HG03354 (cell line): ENCODE measurements around the gene RGS12.
"Not testable (repeated sequence)": the region's sequence is repeated elsewhere in the genome, so short reads cannot be mapped to it uniquely, and the experiment has no call there.

Experiments used
- ATAC-seq: cut with Tn5 transposase; IDR thresholded peaks from one replicate; pipeline ENCODE4 v1.9.1; 2021; ENCODE audit warnings: mild to moderate bottlenecking; ENCODE audit not compliant: unreplicated experiment, poor library complexity, severe bottlenecking

RGS12 gene

GRCh38 chr4:3294401-3295241, 1.8 kb downstream of the RGS12 start:
- ATAC-seq, result no peak

- no peak for ATAC-seq
Measured at GRCh38 chr4:3295837-3296624, 3.2 kb downstream of the RGS12 start.

GRCh38 chr4:3296651-3297050, 3.8 kb downstream of the RGS12 start:
- no peak for ATAC-seq

- ATAC-seq, result no peak
Measured at GRCh38 chr4:3297066-3297859, 4.4 kb downstream of the RGS12 start.

DNA sequence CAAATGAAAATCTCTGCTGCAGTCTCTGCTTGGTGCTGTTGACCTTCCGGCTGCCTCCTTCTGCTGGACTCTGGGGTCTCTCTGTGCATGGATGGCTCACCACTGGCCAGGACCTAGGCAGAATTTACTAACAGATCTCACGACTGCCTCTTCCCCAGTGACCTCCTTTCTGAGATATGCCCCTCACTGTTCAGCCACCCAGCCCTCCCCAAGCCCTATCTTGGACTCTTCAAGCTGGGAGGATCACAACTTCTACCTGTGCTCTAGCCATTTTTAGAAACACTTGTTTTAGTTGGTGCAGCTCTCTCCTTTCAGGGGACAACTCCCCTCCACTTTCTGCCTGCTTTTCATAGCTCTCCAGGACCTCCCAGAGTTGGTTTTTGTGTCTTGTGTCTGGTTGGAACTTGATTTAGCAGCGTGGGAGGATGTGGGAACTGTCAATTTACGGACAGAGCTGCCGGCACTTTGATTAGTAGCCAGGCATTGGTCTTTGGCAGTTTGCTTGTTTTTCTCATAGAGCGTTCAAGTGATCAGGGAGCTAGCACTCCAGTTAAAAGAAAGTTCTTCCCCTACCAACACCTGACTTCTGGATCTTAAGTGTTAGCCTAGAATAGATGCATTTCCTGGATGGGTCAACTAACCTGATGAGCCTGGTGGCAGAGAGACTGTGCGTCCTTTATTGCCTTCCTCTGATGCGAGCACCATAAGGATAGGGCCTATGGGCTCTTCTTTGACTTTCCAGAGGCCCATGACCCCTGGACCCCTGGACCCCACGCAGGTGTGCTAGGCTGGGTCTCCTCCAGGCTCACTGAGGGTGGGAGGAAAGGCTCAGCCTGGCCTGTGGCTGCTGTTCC, 6.5 kb downstream of the RGS12 start:
- no peak for ATAC-seq

DNA sequence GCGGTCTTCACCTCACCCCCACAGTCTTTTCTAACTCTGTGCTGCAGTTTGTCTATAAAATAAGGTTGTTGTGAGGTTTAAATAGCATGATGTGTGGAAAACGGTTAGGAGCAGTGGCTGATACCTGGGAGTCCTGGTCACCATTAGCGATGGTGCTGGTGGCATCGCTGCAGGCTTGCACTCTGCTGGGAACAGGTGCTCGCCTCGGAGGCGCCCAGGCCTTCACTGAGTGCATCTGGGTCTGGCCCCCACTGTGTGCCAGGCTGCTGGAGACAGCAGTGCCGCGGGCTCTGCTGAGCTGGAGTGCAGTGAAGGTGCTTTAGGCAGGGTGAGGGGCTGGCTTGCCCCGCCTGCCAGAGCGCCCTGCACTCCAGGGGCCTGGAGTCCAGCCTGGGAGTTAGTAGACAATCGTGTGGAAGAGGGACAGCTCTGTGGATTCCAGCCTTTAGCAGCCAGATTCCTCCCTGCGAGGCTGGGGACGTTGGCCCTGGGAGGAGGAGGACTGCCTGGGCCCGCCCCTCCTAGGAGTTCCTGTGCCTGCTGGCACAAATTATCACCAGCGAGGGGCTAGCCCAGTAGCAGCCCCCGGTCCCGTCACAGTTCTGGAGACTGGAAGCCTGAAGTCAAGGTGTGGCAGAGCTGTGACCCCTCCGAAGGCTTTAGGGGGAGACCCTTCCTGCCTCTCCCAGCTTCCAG, 7.3 kb downstream of the RGS12 start:
- no peak for ATAC-seq

- not testable (repeated sequence) for ATAC-seq
Measured at GRCh38 chr4:3300882-3301281, 8.1 kb downstream of the RGS12 start.

- ATAC-seq, result no peak
Measured at GRCh38 chr4:3301450-3302172, 8.8 kb downstream of the RGS12 start.

DNA sequence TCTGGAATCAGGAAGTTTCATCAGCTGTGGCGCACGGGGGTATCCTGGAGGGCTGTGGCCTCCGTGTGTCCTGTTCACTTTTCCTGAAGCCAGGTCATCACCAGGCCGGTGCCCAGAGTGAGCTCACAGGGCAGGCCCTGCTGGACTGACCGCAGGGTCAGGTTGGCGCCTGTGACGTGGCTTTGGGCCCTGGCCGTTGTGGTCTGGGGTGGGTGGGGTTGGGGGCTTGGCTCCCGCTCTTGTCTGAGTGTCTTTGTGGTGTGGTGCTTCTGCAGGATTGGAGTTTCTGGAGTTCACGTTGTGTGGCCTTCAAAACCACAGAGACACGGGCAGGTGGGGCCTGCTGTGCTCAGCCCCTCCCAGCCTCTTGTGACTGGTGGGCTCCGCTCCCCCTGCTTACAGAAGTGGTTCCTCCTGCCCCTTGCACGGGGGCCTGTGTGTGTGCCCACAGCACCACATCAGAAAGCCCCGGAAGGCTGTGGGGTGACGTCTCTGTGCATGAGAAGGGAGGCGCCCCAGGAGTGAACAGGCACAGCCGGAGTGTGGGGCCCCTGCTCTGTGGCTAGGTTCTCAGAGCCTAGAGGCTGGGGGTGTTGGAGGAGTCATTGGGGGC, 9.5 kb downstream of the RGS12 start:
- ATAC-seq, result no peak

- no peak for ATAC-seq
Measured at GRCh38 chr4:3302786-3303564, 10.2 kb downstream of the RGS12 start.

GRCh38 chr4:3303565-3303824, 10.7 kb downstream of the RGS12 start:
- no peak for ATAC-seq

GRCh38 chr4:3303923-3304710, 11.3 kb downstream of the RGS12 start:
- no peak for ATAC-seq

DNA sequence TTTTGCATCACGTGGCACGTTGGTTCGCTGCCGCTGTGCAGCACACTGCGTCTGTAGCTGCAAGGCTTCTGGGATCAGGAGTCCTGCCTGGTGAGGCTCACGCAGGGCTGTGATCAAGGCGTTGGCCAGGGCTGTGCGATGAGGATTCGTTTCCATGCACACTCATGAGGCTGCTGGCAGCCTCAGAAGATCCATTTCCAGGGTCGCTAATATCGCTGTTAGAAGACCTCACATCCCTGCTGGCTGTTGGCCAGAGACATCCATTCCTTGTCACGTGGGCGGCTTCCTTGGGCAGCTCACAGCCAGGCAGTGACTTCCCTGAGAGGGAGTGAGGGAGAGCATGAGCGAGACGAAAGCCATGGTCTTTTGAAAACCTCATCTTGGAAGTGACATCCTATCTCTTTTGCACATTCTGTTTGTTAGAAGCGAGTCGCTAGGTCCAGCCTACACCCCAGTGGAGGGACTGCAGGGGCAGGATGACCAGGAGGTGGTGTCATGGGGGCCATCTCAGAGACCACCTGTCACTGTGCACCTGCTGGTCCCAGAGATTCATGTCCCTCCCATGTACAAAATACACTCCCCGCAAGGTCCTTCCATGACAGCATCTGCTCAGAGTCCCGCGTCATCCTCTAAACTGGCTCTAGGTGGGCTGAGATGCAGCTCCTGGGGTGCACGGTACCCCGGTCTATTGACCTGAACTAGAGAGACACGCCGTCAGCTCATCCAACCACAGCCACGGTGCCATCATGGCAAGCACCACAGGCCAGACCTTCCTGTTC, 12.2 kb downstream of the RGS12 start:
- ATAC-seq, result no peak

DNA sequence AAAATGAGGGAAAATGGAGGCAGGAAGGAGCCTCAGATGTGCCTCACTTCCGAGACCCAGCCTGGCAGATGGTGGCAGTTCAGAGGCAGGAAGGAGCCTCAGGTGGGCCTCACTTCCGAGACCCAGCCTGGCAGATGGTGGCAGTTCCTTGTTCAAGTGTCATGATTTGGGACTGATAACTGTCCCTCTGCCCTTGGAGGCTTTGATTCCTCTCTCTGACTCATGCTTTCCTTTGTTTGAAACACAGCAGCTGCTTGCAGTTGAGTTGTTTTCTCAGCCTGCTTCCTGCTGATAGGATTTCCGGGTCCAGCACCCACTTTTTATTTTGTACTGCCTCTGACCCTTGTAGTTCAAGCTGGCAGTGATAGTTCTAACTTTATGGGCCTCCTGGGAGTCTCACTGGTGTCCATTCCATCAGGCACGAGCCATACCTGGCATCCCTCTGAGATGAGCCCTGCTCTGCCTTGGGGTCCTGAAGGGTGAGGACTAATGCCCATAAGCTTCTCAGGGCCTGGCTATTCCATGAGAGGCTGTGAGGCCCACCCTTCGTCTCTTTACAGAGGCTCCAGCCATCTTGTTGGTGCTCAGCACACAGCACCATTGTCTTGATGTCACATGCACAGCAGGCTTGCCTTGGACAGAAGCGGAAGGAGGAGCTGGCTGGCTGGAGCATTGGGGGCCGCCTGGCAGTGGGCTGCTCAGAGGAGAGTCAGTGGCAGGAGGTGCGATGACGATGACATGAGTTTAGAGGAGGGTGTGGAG, 13.0 kb downstream of the RGS12 start:
- ATAC-seq, result no peak

- no peak for ATAC-seq
Measured at GRCh38 chr4:3306450-3306849, 13.6 kb downstream of the RGS12 start.
